Cardiac muscle cell (in vitro differentiated cells and primary cell): ENCODE results near the gene PTPRD. TPM values are rescaled to one million over a fixed set of nuclear protein-coding genes. Genes with fewer than 3 reads are reported as not detected.

Experiments used
- DNase-seq, 2 donors: peaks; one replicate each; pipeline versions ENCODE4 v3.0.0 to v3.0.0-alpha.2; 2010 to 2017; ENCODE audit warnings: low read depth in 1 of 2, low spot score in 1 of 2
- H3K27ac ChIP-seq: fragments of 200-600 bp; sonication (generic); 2 replicates; pipeline ENCODE4 v1.5.1; 2016
- H3K27me3 ChIP-seq: fragments of 200-600 bp; sonication (generic); 2 replicates; pipeline ENCODE4 v1.6.0; 2016; ENCODE audit warnings: control low read depth
- H3K36me3 ChIP-seq: fragments of 200-600 bp; sonication (generic); 2 replicates; pipeline ENCODE4 v1.5.1; 2016; ENCODE audit warnings: control low read depth
- H3K4me1 ChIP-seq: fragments of 200-600 bp; sonication (generic); 2 replicates; pipeline ENCODE4 v1.8.1; 2017; ENCODE audit warnings: low read depth, mild to moderate bottlenecking, mixed run types
- H3K4me3 ChIP-seq: fragments of 200-600 bp; sonication (generic); 2 replicates; pipeline ENCODE4 v1.5.1; 2016; ENCODE audit warnings: mild to moderate bottlenecking
- H3K9me3 ChIP-seq: fragments of 200-600 bp; sonication (generic); 2 replicates; pipeline ENCODE4 v1.5.1; 2017; ENCODE audit warnings: low read depth, mild to moderate bottlenecking, control low read depth
- CTCF ChIP-seq: IDR thresholded peaks from 2 replicates; pipeline ENCODE4 v1.5.1; 2012; ENCODE audit warnings: low read depth, mild to moderate bottlenecking, low read length
- polyA plus RNA-seq: library from polyadenylated mRNA; unstranded; fragments of >200 nt; fragmentation: Nextera tagmentation; extraction: Ambion mirVana; gene quantifications from 2 replicates; pipeline ENCODE4 v1.2.1, GENCODE V29; 2016
- total RNA-seq: library from RNA; depleted of rRNA; stranded (reverse); fragments of >200 nt; gene quantifications from 2 replicates; pipeline ENCODE4 v1.2.3, GENCODE V29; 2016

The PTPRD gene
- total and polyA plus RNA-seq, 2 experiments from 2014 or later: 37.0 to 287 TPM

GRCh38 chr9:8567963-8568579 is 2044.7 kb downstream of the PTPRD start:
- Histone ChIP-seq H3K27me3 (no peaks in the 10 kb centered on the region), H3K4me1 (peaks cover 40% of the 10 kb centered on the region), H3K9me3 (no peaks in the 10 kb centered on the region), H3K27ac (no peak overlapping the region), H3K4me3 (no peak overlapping the region), H3K36me3 (no peaks in the 10 kb centered on the region)
- no peak for TF ChIP-seq CTCF
- no peak for DNase-seq

- Histone ChIP-seq H3K27me3 (no peaks in the 10 kb centered on the region), H3K27ac (no peak overlapping the region), H3K9me3 (no peaks in the 10 kb centered on the region), H3K4me3 (no peak overlapping the region), H3K4me1 (peaks cover 13% of the 10 kb centered on the region), H3K36me3 (no peaks in the 10 kb centered on the region)
- TF ChIP-seq CTCF: no peak
- DNase-seq: peak in 1 of 2 donors; percentile 5
Observed at GRCh38 chr9:8564960-8565359, 2047.8 kb downstream of the PTPRD start.

GRCh38 chr9:8560560-8561525 is 2052.0 kb downstream of the PTPRD start:
- Histone ChIP-seq H3K27me3 (no peaks in the 10 kb centered on the region), H3K9me3 (no peaks in the 10 kb centered on the region), H3K36me3 (no peaks in the 10 kb centered on the region), H3K4me3 (no peak overlapping the region), H3K27ac (peak overlapping the region; percentile 34), H3K4me1 (peaks cover 11% of the 10 kb centered on the region)
- DNase-seq: no peak
- no peak for TF ChIP-seq CTCF

GRCh38 chr9:8558176-8558575 is 2054.6 kb downstream of the PTPRD start:
- Histone ChIP-seq H3K27me3 (no peaks in the 10 kb centered on the region), H3K36me3 (no peaks in the 10 kb centered on the region), H3K4me3 (no peak overlapping the region), H3K27ac (no peak overlapping the region), H3K4me1 (peaks cover 11% of the 10 kb centered on the region), H3K9me3 (no peaks in the 10 kb centered on the region)
- DNase-seq: peak in 1 of 2 donors; percentile 33
- TF ChIP-seq CTCF: no peak

GRCh38 chr9:8555762-8556500 is 2056.9 kb downstream of the PTPRD start:
- no peak for TF ChIP-seq CTCF
- Histone ChIP-seq H3K36me3 (no peaks in the 10 kb centered on the region), H3K27ac (no peak overlapping the region), H3K4me3 (no peak overlapping the region), H3K9me3 (no peaks in the 10 kb centered on the region), H3K27me3 (no peaks in the 10 kb centered on the region), H3K4me1 (peaks cover 7% of the 10 kb centered on the region)
- peak in 1 of 2 donors; percentile 29 for DNase-seq
